ENCODE data around the gene TEX48.

Gene TEX48

GRCh38 chr9:114621561-114621960 is 60.4 kb downstream of the TEX48 start:
- DNase-seq (ENCODE audit: low read depth), result no peak

- DNase-seq (ENCODE audit: low read depth), result no peak
Measured at GRCh38 chr9:114619191-114619761, 62.7 kb downstream of the TEX48 start.

GRCh38 chr9:114616684-114617520 is 65.1 kb downstream of the TEX48 start:
- DNase-seq (ENCODE audit: low read depth), result no peak
